GM19099 (cell line): Measurements from ENCODE around the gene ACBD6.

ENCODE experiments used
- POLR2A ChIP-seq: IDR thresholded peaks from 3 replicates; pipeline ENCODE4 v1.6.1; 2011; ENCODE audit warnings: low read depth; ENCODE audit not compliant: insufficient read length; ENCODE audit errors: extremely low read depth

ACBD6 gene

GRCh38 chr1:180482425-180483275, 19.7 kb downstream of the ACBD6 start:
- no peak for TF ChIP-seq POLR2A

- no peak for TF ChIP-seq POLR2A
Observed at GRCh38 chr1:180470031-180470430, 32.3 kb downstream of the ACBD6 start.

DNA sequence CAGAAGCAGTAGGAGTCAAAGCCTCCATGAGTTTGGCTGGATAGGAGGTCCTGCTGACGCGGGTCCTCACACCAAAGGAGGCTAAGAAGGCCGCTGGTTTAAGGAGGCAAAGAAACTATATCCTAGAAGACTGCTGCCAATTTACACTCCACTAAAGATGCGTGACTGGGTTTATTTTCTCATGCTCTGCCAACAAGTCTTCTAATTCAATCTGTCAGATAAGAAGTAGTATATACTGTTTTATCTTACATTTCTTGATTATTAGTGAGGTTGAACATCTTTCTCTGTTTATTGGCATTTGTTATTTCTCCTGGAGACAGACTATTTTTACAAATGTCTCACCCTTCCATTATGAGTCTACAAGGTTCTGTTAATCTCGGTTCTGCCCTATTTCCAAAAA, 34.1 kb downstream of the ACBD6 start:
- no peak for TF ChIP-seq POLR2A

DNA sequence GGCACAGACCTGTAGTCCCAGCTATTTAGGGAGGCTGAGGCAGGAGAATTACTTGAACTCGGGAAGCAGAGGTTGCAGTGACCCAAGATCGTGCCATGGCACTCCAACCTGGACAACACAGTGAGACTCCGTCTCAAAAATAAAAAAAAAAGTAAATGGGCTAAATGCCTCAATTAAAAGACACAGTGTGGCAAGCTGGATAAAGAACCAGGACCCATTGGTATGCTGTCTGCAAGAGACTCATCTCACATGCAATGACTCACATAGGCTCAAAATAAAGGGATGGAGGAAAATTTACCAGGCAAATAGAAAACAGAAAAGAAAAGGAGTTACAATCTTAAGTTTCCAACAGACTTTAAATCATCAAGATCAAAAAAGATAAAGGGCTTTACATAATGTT, 40.3 kb downstream of the ACBD6 start:
- TF ChIP-seq POLR2A, result no peak

GRCh38 chr1:180458807-180459206, 43.6 kb downstream of the ACBD6 start:
- TF ChIP-seq POLR2A, result no peak

DNA sequence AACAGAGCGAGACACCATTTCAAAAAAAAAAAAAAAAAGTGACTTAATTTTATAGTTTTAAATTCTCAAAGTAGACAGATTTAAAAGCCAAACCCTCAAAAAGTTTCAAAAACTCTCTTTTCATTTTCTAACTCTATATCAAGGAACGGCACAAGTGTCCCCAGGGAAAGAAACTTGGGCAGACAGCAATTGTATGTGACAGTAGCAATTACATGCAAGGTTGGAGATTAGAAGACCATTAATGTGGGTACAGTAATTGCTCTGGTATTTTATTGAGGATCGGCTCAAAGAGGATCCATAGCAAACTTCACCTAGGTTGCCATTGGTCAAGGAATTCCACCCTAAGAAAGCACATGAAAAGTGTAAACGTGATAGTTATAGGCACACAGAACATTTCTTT, 46.2 kb downstream of the ACBD6 start:
- TF ChIP-seq POLR2A, result no peak

GRCh38 chr1:180451504-180451903, 50.9 kb downstream of the ACBD6 start:
- TF ChIP-seq POLR2A, result no peak

DNA sequence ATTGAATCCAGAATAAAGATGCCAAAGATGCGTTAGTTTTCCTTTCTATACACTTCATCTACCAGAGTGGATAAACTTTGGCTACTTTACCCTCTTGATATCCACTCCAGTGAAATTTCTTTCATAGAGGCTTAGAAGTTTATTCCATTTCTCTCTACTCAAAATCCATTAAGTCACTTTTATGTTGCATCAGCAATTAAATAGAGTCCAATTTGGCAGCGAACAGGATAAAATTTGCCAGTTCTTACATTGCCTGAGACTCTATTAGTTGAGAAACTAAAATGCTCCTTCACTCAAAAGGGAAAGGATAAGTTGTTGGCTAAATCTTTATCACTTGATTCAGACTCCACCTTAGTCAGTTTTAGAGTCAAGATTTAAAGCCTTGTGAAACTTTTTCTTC, 57.9 kb downstream of the ACBD6 start:
- TF ChIP-seq POLR2A, result no peak

- no peak for TF ChIP-seq POLR2A
Observed at GRCh38 chr1:180440335-180440734, 62.0 kb downstream of the ACBD6 start.

DNA sequence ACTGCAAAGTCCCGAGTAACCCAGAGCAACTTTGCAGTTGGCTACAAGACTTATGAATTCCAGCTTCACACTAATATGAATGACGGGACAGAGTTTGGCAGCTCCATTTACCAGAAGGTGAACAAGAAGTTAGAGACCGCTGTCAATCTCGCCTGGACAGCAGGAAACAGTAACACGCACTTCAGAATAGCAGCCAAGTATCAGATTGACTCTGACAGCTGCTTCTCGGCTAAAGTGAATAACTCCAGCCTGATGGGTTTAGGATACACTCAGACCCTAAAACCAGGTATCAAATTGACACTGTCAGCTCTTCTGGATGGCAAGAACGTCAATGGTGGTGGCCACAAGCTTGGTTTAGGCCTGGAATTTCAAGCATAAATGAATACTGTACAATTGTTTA, 66.8 kb downstream of the ACBD6 start:
- TF ChIP-seq POLR2A, result no peak

DNA sequence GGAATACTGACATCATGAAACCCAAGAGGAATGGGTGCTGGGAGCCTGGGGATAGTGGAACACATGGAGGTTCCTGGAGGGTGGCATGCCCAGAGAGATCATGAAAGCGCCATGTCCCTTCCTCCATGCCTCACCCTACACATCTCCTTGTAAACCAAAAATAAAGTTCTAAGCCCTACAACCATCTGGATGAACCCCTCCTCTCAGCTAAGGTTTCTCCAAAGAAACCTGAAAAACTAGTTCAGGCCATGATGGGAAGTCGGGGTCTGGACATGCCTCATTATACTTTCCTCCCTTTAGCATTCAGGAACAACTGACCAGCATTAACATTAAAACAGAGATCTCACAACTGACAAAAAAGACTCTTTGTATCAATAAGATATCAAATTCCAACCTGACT, 68.5 kb downstream of the ACBD6 start:
- no peak for TF ChIP-seq POLR2A

- no peak for TF ChIP-seq POLR2A
Observed at GRCh38 chr1:180431683-180432082, 70.7 kb downstream of the ACBD6 start.

DNA sequence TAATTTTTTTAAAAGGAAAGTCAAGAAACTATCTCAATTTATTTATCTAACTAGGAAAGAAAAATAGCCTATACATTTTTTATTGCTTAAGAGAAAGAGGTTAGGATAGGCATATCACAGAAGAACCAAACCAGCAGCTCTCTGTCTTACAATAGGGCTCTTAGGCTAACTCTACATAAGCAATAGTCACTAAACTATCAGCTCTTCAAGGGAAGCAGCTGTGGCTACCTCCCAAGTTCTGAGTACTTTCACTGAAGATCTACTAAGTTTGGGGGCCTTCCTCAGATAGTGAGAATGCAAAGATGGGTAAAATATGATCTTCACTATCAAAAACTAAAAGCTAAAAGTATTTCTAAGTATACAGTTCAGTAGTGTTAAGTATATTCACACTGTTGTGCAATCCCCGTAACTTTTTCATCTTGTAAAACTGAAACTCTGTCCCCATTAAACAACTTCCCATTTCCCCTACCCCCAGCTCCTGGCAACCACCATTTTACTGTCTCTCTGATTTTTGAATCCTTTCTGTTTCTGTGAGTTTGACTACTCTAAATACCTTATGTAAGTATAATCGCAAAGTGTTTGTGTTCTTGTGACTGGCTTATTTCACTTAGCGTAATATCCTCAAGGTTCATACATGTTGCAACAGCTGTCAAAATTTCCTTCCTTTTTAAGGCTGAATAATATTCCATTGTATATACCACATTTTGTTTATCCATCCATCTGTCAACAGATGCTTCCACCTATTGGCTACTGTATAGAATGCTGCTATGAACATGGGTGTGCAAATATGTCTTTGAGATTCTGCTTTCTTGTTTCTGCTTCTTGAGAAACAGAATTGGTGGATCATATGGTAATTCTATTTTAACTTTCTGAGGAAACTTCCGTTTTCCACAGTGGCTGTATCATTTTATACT, 73.3 kb downstream of the ACBD6 start:
- no peak for TF ChIP-seq POLR2A

GRCh38 chr1:180425952-180426351, 76.4 kb downstream of the ACBD6 start:
- TF ChIP-seq POLR2A, result no peak

DNA sequence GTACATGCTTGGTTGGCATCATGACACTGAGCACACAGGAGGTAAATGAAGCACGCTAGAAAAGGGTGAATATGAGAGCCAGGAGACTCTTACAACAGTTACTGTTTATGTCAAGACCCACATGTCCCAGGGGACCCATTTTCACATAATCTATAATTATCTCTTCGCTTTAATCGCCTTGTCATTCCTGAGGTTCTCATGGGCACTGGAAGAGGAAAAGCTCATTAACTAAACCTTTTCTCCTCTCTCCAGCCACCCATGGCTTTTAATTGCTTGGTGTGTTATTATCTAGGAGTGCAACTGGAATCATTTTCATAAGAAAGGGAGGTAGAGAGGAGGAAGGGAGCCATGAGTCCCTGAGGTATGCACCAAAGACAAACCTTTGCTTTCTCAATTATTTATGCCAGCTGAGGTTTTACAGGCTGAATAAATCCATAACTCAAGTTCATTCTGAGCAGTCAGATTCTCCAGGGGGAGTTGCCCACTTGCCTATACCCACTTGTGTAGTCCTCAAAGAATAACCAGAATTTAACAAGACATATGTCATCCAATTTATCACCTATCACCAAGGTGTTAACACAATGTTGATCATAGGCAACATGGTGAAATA, 77.4 kb downstream of the ACBD6 start:
- no peak for TF ChIP-seq POLR2A
